ENCODE data around the gene SPAG8. TPM values are rescaled to one million over a fixed set of nuclear protein-coding genes. Genes with fewer than 3 reads are reported as not detected.
A peak's percentile ranks its signal among the peaks of the same experiment; 100 is the strongest.

The SPAG8 gene
- total RNA-seq, 1 experiment from 2014 or later: 1.0 TPM

DNA sequence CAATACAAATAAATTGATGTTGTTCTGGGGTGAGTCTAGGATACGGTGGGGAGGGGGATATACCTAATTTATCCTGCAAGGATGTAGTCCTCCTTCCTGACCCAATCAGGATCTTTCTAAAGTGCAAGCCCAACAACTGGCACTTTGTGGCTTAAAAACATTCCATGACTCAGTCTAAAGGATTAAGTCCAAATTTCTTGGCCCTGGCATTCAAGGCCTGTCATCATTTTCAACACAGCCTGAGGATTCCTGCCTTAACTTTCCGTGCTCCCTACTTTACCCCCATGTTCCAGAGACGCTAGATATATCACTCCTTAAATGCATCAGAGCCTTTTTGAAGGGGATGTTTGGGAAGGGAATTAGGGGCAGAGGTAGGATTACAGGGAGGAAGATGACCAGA lies 15.4 kb upstream of the SPAG8 start:
- DNase-seq: no peak
- H3F3A ChIP-seq (ENCODE audit: insufficient read depth, low read depth): no peaks in the 10 kb centered on the region
- intact Hi-C loops (cut with micrococcal nuclease; ENCODE audit: unreplicated experiment): loop anchor here (5.0 kb wide), 1 partner anchor 180 kb away; no protein-coding TSS in a partner anchor
- H3K9me2 ChIP-seq (ENCODE audit: insufficient read depth): no peaks in the 10 kb centered on the region
- H3K79me2 ChIP-seq (ENCODE audit: low read depth): no peaks in the 10 kb centered on the region
- no peaks in the 10 kb centered on the region for H3K9me3 ChIP-seq (ENCODE audit: insufficient read depth, low read depth)
- H3K4me3 ChIP-seq: no peak overlapping the region
- H4K20me1 ChIP-seq (ENCODE audit: insufficient read depth): no peaks in the 10 kb centered on the region
- no peaks in the 10 kb centered on the region for H3K27me3 ChIP-seq (ENCODE audit: insufficient read depth, low read depth)
- BruUV-seq (replicated peaks): no TSS peak
- no peaks in the 10 kb centered on the region for H3K36me3 ChIP-seq (ENCODE audit: low read depth)
- no peak overlapping the region for H2AFZ ChIP-seq
- no peak overlapping the region for H3K4me2 ChIP-seq
- H3K27ac ChIP-seq: no peak overlapping the region
- no peak for TF ChIP-seq EZH2 (IDR thresholded peaks at IDR 0.05; ENCODE audit: low read depth)
- TF ChIP-seq, protein P1, sequence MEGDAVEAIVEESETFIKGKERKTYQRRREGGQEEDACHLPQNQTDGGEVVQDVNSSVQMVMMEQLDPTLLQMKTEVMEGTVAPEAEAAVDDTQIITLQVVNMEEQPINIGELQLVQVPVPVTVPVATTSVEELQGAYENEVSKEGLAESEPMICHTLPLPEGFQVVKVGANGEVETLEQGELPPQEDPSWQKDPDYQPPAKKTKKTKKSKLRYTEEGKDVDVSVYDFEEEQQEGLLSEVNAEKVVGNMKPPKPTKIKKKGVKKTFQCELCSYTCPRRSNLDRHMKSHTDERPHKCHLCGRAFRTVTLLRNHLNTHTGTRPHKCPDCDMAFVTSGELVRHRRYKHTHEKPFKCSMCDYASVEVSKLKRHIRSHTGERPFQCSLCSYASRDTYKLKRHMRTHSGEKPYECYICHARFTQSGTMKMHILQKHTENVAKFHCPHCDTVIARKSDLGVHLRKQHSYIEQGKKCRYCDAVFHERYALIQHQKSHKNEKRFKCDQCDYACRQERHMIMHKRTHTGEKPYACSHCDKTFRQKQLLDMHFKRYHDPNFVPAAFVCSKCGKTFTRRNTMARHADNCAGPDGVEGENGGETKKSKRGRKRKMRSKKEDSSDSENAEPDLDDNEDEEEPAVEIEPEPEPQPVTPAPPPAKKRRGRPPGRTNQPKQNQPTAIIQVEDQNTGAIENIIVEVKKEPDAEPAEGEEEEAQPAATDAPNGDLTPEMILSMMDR (conservative IDR thresholded peaks at IDR 0.05): no peak
- CTCF ChIA-PET: no interaction called here
- POLR2A ChIA-PET (ENCODE audit: unreplicated experiment): no interaction called here
- H3K4me1 ChIP-seq (replicated peaks; ENCODE audit: insufficient read depth): 0 out of 2 replicates have a peak, but pooled peaks cover under 1% of the 10 kb centered on the region

DNA sequence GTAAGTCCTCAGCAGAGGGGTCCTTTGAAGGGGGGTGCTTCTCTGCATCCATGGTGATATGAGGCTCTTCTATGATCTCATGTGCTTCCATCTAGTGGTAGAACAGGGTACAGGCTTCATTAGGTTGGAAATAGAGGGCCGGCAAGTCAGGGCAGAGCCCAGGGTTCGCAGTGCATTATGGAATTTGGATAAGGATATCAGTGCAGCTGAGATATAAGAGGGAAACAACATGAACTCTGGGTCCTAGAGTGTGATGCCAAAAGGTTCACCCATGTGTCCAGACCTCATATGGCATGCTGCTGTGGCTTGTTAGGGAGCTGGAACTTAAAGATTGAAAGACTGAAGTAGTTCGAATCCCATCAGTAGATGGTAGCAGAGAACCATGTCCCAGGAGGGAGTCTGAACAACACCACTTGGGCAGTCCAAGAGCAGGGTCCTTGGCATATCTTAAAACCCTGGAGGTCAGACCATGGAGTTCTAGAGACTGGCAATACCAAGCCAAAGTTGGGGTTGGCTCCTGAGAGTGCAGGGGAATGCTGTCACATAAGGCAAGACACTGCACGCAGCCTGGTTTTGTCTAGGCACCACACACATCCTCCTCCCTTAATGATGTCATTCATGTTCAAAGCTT lies 14.1 kb upstream of the SPAG8 start:
- intact Hi-C loops (cut with micrococcal nuclease; ENCODE audit: unreplicated experiment): loop anchor here (1.0 to 5.0 kb wide), 2 partner anchors 56 to 179 kb away; no protein-coding TSS in a partner anchor
- no peak overlapping the region for H3K27ac ChIP-seq

DNA sequence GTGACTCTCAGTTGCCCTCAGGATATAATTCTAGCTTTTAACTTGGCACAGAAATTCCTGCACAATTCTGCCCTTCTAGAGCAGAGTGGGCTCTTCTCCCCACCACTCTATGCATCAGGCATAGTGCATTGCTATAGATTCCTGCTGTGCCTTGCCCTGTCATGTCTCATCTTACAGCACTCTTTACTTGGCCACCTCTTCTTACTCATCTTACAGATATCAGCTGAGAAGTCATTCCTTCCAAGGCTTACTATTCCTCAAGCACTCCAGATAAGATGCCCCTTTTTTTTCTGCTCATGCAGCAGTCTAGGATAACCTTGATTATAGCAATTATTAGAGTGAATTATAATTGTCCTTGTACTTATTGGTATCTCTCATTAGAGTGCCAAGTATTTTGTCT lies 10.9 kb upstream of the SPAG8 start:
- Histone ChIP-seq H3K4me3 (no peak overlapping the region), H3K9me2 (ENCODE audit: insufficient read depth) (no peaks in the 10 kb centered on the region), H4K20me1 (ENCODE audit: insufficient read depth) (no peaks in the 10 kb centered on the region), H3K27me3 (ENCODE audit: insufficient read depth, low read depth) (no peaks in the 10 kb centered on the region), H3K27ac (no peak overlapping the region), H3F3A (ENCODE audit: insufficient read depth, low read depth) (no peaks in the 10 kb centered on the region), H2AFZ (no peak overlapping the region), H3K9me3 (ENCODE audit: insufficient read depth, low read depth) (no peaks in the 10 kb centered on the region), H3K4me2 (no peak overlapping the region), H3K36me3 (ENCODE audit: low read depth) (no peaks in the 10 kb centered on the region), H3K79me2 (ENCODE audit: low read depth) (no peaks in the 10 kb centered on the region), H3K4me1 (replicated peaks; ENCODE audit: insufficient read depth) (no peaks in the 10 kb centered on the region)
- POLR2A ChIA-PET (ENCODE audit: unreplicated experiment): no interaction called here
- TF ChIP-seq EZH2 (IDR thresholded peaks at IDR 0.05; ENCODE audit: low read depth): no peak
- TF ChIP-seq, protein P1 (conservative IDR thresholded peaks at IDR 0.05): no peak
- CTCF ChIA-PET: no interaction called here
- no peak for DNase-seq
- BruUV-seq (replicated peaks): no TSS peak
- intact Hi-C loops (cut with micrococcal nuclease; ENCODE audit: unreplicated experiment): no loop called here

More for the DNA sequence above, 14.1 kb upstream of the SPAG8 start:
- TF ChIP-seq, protein P1 (conservative IDR thresholded peaks at IDR 0.05): peak; percentile 74
- no peak for TF ChIP-seq EZH2 (IDR thresholded peaks at IDR 0.05; ENCODE audit: low read depth)
- no peaks in the 10 kb centered on the region for H3K9me3 ChIP-seq (ENCODE audit: insufficient read depth, low read depth)
- H4K20me1 ChIP-seq (ENCODE audit: insufficient read depth): no peaks in the 10 kb centered on the region
- H3K79me2 ChIP-seq (ENCODE audit: low read depth): no peaks in the 10 kb centered on the region
- no peak for DNase-seq
- H3K9me2 ChIP-seq (ENCODE audit: insufficient read depth): no peaks in the 10 kb centered on the region
- no peak overlapping the region for H3K4me3 ChIP-seq
- no TSS peak for BruUV-seq (replicated peaks)
- H3K4me2 ChIP-seq: no peak overlapping the region
- ChIA-PET POLR2A (ENCODE audit: unreplicated experiment) (no interaction called here), CTCF (interaction anchor here (0.7 to 1.4 kb wide), 2 partner anchors 56 to 339 kb away, joined by 4 to 7 read pairs; no protein-coding TSS in a partner anchor)
- no peaks in the 10 kb centered on the region for H3K36me3 ChIP-seq (ENCODE audit: low read depth)
- no peaks in the 10 kb centered on the region for H3F3A ChIP-seq (ENCODE audit: insufficient read depth, low read depth)
- no peak overlapping the region for H2AFZ ChIP-seq
- H3K4me1 ChIP-seq (replicated peaks; ENCODE audit: insufficient read depth): no peaks in the 10 kb centered on the region
- no peaks in the 10 kb centered on the region for H3K27me3 ChIP-seq (ENCODE audit: insufficient read depth, low read depth)

Measured in PC-9 (cell line).